H9 (cell line): ENCODE results near the gene ARL16. TPM values are rescaled to one million over a fixed set of nuclear protein-coding genes. Genes with fewer than 3 reads are reported as not detected.

Experiments used
- DNase-seq: peaks from one replicate; pipeline ENCODE4 v3.0.0-alpha.2; 2017
- H2AFZ ChIP-seq: one replicate; pipeline ENCODE4 v1.6.1; 2013; ENCODE audit warnings: mild to moderate bottlenecking, low read length, control low read depth, moderate library complexity
- H2AK5ac ChIP-seq: 2 replicates; pipeline ENCODE4 v1.6.1; 2013; ENCODE audit warnings: low read length, control low read depth, mixed read lengths; ENCODE audit not compliant: insufficient read length
- H2BK120ac ChIP-seq: one replicate; pipeline ENCODE4 v1.6.1; 2013; ENCODE audit warnings: low read depth, mild to moderate bottlenecking, low read length, control low read depth, inconsistent platforms; ENCODE audit not compliant: poor library complexity, severe bottlenecking
- H2BK12ac ChIP-seq: 2 replicates; pipeline ENCODE4 v1.6.1; 2013; ENCODE audit warnings: low read length, control low read depth, mixed read lengths, low read depth; ENCODE audit not compliant: insufficient read length
- H2BK15ac ChIP-seq: 2 replicates; pipeline ENCODE4 v1.6.1; 2013; ENCODE audit warnings: low read depth, low read length, control low read depth
- H2BK20ac ChIP-seq: one replicate; pipeline ENCODE4 v1.6.1; 2013; ENCODE audit warnings: low read depth, mild to moderate bottlenecking, low read length, control low read depth, inconsistent platforms; ENCODE audit not compliant: poor library complexity, severe bottlenecking
- H2BK5ac ChIP-seq: 2 replicates; pipeline ENCODE4 v1.6.1; 2013; ENCODE audit warnings: low read length, control low read depth, mixed read lengths; ENCODE audit not compliant: insufficient read length
- H3K14ac ChIP-seq: 2 replicates; pipeline ENCODE4 v1.6.1; 2013; ENCODE audit warnings: low read length, control low read depth; ENCODE audit not compliant: insufficient read depth
- H3K18ac ChIP-seq: 2 replicates; pipeline ENCODE4 v1.6.1; 2013; ENCODE audit warnings: low read depth, mild to moderate bottlenecking, mixed read lengths, low read length, control low read depth; ENCODE audit not compliant: insufficient read length
- H3K23ac ChIP-seq: 2 replicates; pipeline ENCODE4 v1.6.1; 2013; ENCODE audit warnings: low read length, control low read depth, mixed read lengths, low read depth; ENCODE audit not compliant: insufficient read length
- H3K23me2 ChIP-seq: 2 replicates; pipeline ENCODE4 v1.6.1; 2013; ENCODE audit warnings: low read depth, mild to moderate bottlenecking, mixed read lengths, low read length, control low read depth; ENCODE audit not compliant: insufficient read length, poor library complexity, severe bottlenecking
- H3K27ac ChIP-seq: 2 replicates; pipeline ENCODE4 v1.5.1; 2013; ENCODE audit warnings: low read length, control low read depth, mixed read lengths, low read depth; ENCODE audit not compliant: insufficient read length
- H3K27me3 ChIP-seq: 2 replicates; pipeline ENCODE4 v1.6.1; 2013; ENCODE audit warnings: low read length, control low read depth, inconsistent platforms; ENCODE audit not compliant: insufficient read depth
- H3K4ac ChIP-seq: 2 replicates; pipeline ENCODE4 v1.6.1; 2013; ENCODE audit warnings: low read depth, mild to moderate bottlenecking, control low read depth, inconsistent platforms, low read length, moderate library complexity
- H3K4me1 ChIP-seq: 2 replicates; pipeline ENCODE4 v1.6.1; 2013; ENCODE audit warnings: low read length, control low read depth, inconsistent platforms; ENCODE audit not compliant: insufficient read depth
- H3K4me2 ChIP-seq: 2 replicates; pipeline ENCODE4 v1.6.1; 2013; ENCODE audit warnings: low read length, control low read depth, mixed read lengths; ENCODE audit not compliant: insufficient read length, insufficient read depth
- H3K56ac ChIP-seq: 2 replicates; pipeline ENCODE4 v1.6.1; 2013; ENCODE audit warnings: low read depth, mild to moderate bottlenecking, mixed read lengths, low read length, control low read depth; ENCODE audit not compliant: insufficient read length
- H3K79me1 ChIP-seq: 2 replicates; pipeline ENCODE4 v1.6.1; 2013; ENCODE audit warnings: low read depth, mild to moderate bottlenecking, moderate library complexity, low read length, control low read depth, inconsistent platforms; ENCODE audit not compliant: insufficient read depth, poor library complexity, severe bottlenecking
- H3K79me2 ChIP-seq: 2 replicates; pipeline ENCODE4 v1.6.1; 2013; ENCODE audit warnings: low read length, control low read depth, inconsistent platforms; ENCODE audit not compliant: insufficient read depth
- H3K9ac ChIP-seq: 2 replicates; pipeline ENCODE4 v1.6.1; 2013; ENCODE audit warnings: low read length, control low read depth, mixed read lengths; ENCODE audit not compliant: insufficient read length; ENCODE audit errors: extremely low read depth
- H3K9me3 ChIP-seq: one replicate; pipeline ENCODE4 v1.6.1; 2013; ENCODE audit warnings: low read depth, low read length, inconsistent platforms; ENCODE audit not compliant: control insufficient read depth
- H3T11ph ChIP-seq: one replicate; pipeline ENCODE4 v1.6.1; 2013; ENCODE audit warnings: mild to moderate bottlenecking, low read length, control low read depth, inconsistent platforms
- H4K20me1 ChIP-seq: one replicate; pipeline ENCODE4 v1.6.1; 2013; ENCODE audit not compliant: control insufficient read depth, insufficient read length, insufficient read depth
- H4K5ac ChIP-seq: 2 replicates; pipeline ENCODE4 v1.6.1; 2013; ENCODE audit warnings: low read depth, mild to moderate bottlenecking, mixed read lengths, low read length, control low read depth; ENCODE audit not compliant: insufficient read length
- H4K8ac ChIP-seq: replicated peaks from 2 replicates; pipeline ENCODE4 v1.6.1; 2013; ENCODE audit warnings: low read length, control low read depth, mixed read lengths, low read depth; ENCODE audit not compliant: insufficient read length
- H4K91ac ChIP-seq: 2 replicates; pipeline ENCODE4 v1.6.1; 2013; ENCODE audit warnings: low read depth, mild to moderate bottlenecking, moderate library complexity, mixed read lengths, low read length, control low read depth; ENCODE audit not compliant: insufficient read length
- H3K27ac Mint-ChIP-seq, 3 experiments: 2 replicates in 2 of 3; 3 replicates in 1 of 3; pipeline ENCODE4 v1.8.0; 2020 to 2021; ENCODE audit warnings: mixed read lengths in 3 of 3, mild to moderate bottlenecking in 1 of 3, moderate library complexity in 1 of 3
- H3K27me3 Mint-ChIP-seq: 2 replicates; pipeline ENCODE4 v1.8.0; 2021; ENCODE audit warnings: low read depth, mild to moderate bottlenecking, moderate library complexity, mixed read lengths
- H3K36me3 Mint-ChIP-seq, 3 experiments: 2 replicates in 2 of 3; 3 replicates in 1 of 3; pipeline ENCODE4 v1.8.0; 2020 to 2021; ENCODE audit warnings: low read depth in 3 of 3, mixed read lengths in 3 of 3; ENCODE audit not compliant: insufficient read depth in 1 of 3
- H3K4me1 Mint-ChIP-seq, 2 experiments: 2 replicates each; pipeline ENCODE4 v1.8.0; 2020; ENCODE audit warnings: mixed read lengths in 2 of 2
- H3K4me3 Mint-ChIP-seq, 2 experiments: 2 replicates in 1 of 2; 3 replicates in 1 of 2; pipeline ENCODE4 v1.8.0; 2020 to 2021; ENCODE audit warnings: mild to moderate bottlenecking in 2 of 2, mixed read lengths in 2 of 2, moderate library complexity in 1 of 2
- H3K9me3 Mint-ChIP-seq, 2 experiments: 2 replicates in 1 of 2; 3 replicates in 1 of 2; pipeline ENCODE4 v1.8.0; 2020; ENCODE audit warnings: mild to moderate bottlenecking in 2 of 2, mixed read lengths in 2 of 2, moderate library complexity in 1 of 2
- WGBS: extraction: QIAGEN DNeasy Blood & Tissue Kit; methylation state at CpG from one replicate; pipeline ENCODE4 v1.1.7; 2013; ENCODE audit warnings: missing lambda C conversion rate, low lambda C conversion rate, mixed read lengths; ENCODE audit not compliant: insufficient read length; ENCODE audit errors: extremely low coverage; 5-methylcytosine and 5-hydroxymethylcytosine counted together
- total RNA-seq: library from RNA; stranded (reverse); gene quantifications from 2 replicates; pipeline ENCODE4 v1.2.1, GENCODE V29; 2021
- TF ChIP-seq, protein P1 (sequence below): fragments of 200-600 bp; sonication (generic); conservative IDR thresholded peaks from 3 replicates; pipeline ENCODE4 v1.8.0; 2021; ENCODE audit warnings: antibody characterized with exemption, mild to moderate bottlenecking

ARL16 gene
- total RNA-seq, 1 experiment from 2014 or later: 58.6 TPM

DNA sequence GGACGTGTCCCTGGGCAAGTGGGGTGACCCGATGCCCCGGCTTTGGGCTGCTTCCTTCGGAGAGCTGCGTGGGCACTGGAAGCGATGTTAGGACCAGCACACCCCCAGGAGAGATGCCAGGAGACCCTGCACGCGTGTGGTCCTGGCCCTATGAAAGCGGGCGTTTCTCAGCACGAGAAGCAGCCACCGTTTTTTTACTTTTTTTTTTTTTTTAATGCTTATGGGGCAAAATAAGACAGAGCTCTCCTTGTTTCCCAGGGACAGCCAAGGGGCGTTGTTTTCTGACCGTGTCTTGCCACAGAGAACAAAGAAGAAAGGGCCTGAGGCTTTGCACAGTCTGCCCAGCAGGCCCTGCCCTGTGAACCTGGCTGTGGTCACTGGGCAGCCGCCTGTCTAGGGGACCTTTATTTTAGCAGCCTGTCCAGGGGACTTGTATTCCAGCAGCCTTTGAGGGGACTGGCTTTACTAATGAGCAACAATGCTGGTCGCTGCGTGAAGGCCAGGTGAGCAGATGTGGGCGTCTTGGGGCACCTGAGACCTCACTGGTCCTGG is 29.5 kb upstream of the ARL16 start:
- peaks cover 6 to 20% (median 10%) of the 10 kb centered on the region in 3 experiments for H3K36me3 Mint-ChIP-seq
- H3K9me3 ChIP-seq: no peaks in the 10 kb centered on the region
- H2BK12ac ChIP-seq: no peak overlapping the region
- no peaks in the 10 kb centered on the region; the same call in 1 of the 2 replicates for H3K27me3 Mint-ChIP-seq
- H3K79me2 ChIP-seq: no peaks in the 10 kb centered on the region; the same call in 1 of the 2 replicates
- no peak overlapping the region for H3T11ph ChIP-seq
- no peak overlapping the region for H2BK5ac ChIP-seq
- no peaks in the 10 kb centered on the region for H3K79me1 ChIP-seq
- H4K20me1 ChIP-seq: no peaks in the 10 kb centered on the region
- H4K91ac ChIP-seq: no peak overlapping the region
- peaks cover 24% of the 10 kb centered on the region in 2 experiments for H3K4me1 Mint-ChIP-seq
- WGBS: no CpG with 5 or more reads among the region's 18 CpGs
- no peak overlapping the region for H3K27ac ChIP-seq
- H2BK15ac ChIP-seq: no peak overlapping the region
- no peak overlapping the region for H2AK5ac ChIP-seq
- H3K56ac ChIP-seq: no peak overlapping the region
- no peaks in the 10 kb centered on the region; the same call in 1 of the 2 replicates for H3K4me1 ChIP-seq
- no peak overlapping the region for H4K5ac ChIP-seq
- H2BK20ac ChIP-seq: no peak overlapping the region
- H3K14ac ChIP-seq: no peak overlapping the region
- DNase-seq: no peak
- H3K23me2 ChIP-seq: peaks cover 20% of the 10 kb centered on the region
- no peak overlapping the region for H4K8ac ChIP-seq
- H3K4ac ChIP-seq: no peak overlapping the region
- H3K27me3 ChIP-seq: no peaks in the 10 kb centered on the region
- H3K9me3 Mint-ChIP-seq: no peaks in the 10 kb centered on the region; a peak in 1 of 5 replicates
- H3K4me2 ChIP-seq: peak overlapping the region; percentile 62
- H2AFZ ChIP-seq: no peak overlapping the region
- TF ChIP-seq, protein P1, sequence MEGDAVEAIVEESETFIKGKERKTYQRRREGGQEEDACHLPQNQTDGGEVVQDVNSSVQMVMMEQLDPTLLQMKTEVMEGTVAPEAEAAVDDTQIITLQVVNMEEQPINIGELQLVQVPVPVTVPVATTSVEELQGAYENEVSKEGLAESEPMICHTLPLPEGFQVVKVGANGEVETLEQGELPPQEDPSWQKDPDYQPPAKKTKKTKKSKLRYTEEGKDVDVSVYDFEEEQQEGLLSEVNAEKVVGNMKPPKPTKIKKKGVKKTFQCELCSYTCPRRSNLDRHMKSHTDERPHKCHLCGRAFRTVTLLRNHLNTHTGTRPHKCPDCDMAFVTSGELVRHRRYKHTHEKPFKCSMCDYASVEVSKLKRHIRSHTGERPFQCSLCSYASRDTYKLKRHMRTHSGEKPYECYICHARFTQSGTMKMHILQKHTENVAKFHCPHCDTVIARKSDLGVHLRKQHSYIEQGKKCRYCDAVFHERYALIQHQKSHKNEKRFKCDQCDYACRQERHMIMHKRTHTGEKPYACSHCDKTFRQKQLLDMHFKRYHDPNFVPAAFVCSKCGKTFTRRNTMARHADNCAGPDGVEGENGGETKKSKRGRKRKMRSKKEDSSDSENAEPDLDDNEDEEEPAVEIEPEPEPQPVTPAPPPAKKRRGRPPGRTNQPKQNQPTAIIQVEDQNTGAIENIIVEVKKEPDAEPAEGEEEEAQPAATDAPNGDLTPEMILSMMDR: no peak
- no peak overlapping the region for H2BK120ac ChIP-seq
- H3K4me3 Mint-ChIP-seq: peak overlapping the region; percentile 75 to 95
- H3K23ac ChIP-seq: no peak overlapping the region
- no peak overlapping the region for H3K18ac ChIP-seq
- peak overlapping the region in 2 of 3 experiments; percentile 59 to 92; a peak in 5 of 7 replicates for H3K27ac Mint-ChIP-seq
- H3K9ac ChIP-seq: peak overlapping the region; percentile 25
